HCT116 (cell line): Measurements from ENCODE around the gene USP53. TPM values are rescaled to one million over a fixed set of nuclear protein-coding genes. Genes with fewer than 3 reads are reported as not detected.

Source experiments
- ATAC-seq: fragments of 200-7000 bp; cut with Tn5 transposase; 2 replicates; pipeline ENCODE4 v1.9.1; 2020; ENCODE audit warnings: mild to moderate bottlenecking, moderate library complexity
- Bru-seq: library from RNA; stranded (reverse); fragments of 400-500 nt; gene quantifications from one replicate; lab custom pipeline; 2021; lab: Mats Ljungman, UMichigan
- BruChase-seq, 2 experiments: library from RNA; stranded (reverse); fragments of 400-500 nt; gene quantifications; one replicate each; lab custom pipeline; 2021; lab: Mats Ljungman, UMichigan
- BruUV-seq: library from RNA; stranded (reverse); fragments of 400-500 nt; replicated peaks from 2 replicates; lab custom pipeline; 2021; lab: Mats Ljungman, UMichigan
- CTCF ChIA-PET: fragments of 300-600 bp; sonication (Branson Sonifier 250); formaldehyde crosslinking; loops from one replicate; lab custom pipeline; 2021; ENCODE audit warnings: antibody characterized with exemption; lab: Charles Lee
- POLR2A ChIA-PET: fragments of 300-600, 350-600 bp; sonication (Branson Sonifier 250); formaldehyde crosslinking; loops from one replicate; lab custom pipeline; 2021; ENCODE audit warnings: antibody characterized with exemption; lab: Charles Lee
- RAD21 ChIA-PET, 2 experiments: fragments of 300-600 bp; sonication (Branson Sonifier 250); formaldehyde crosslinking; loops; one replicate each; lab custom pipeline; 2023; ENCODE audit warnings: low total read pairs in 2 of 2; ENCODE audit not compliant: uncharacterized antibody in 2 of 2, unreplicated experiment in 2 of 2, low non-redundant PET in 1 of 2; lab: Charles Lee
- DNase-seq: peaks from one replicate; pipeline ENCODE4 v3.0.0-alpha.2; 2010; ENCODE audit warnings: low read depth, low spot score
- H2AFZ ChIP-seq: fragments of 200-600 bp; shearing (Covaris generic), sonication (generic); 2 replicates; pipeline ENCODE4 v1.6.1; 2017; ENCODE audit warnings: low read depth, mixed run types, mixed read lengths, antibody characterized with exemption, low read length; ENCODE audit not compliant: poor library complexity, severe bottlenecking
- H3K27ac ChIP-seq: 2 replicates; pipeline ENCODE4 v1.5.1; 2012; ENCODE audit warnings: low read depth, low read length
- H3K27me3 ChIP-seq: fragments of 200-600 bp; sonication (generic); 2 replicates; pipeline ENCODE4 v1.6.1; 2016; ENCODE audit warnings: mixed run types, low read length, mixed read lengths; ENCODE audit not compliant: insufficient read depth
- H3K36me3 ChIP-seq, 2 experiments: fragments of 200-500 bp in 1 of 2; fragments of 200-600 bp in 1 of 2; sonication (Bioruptor generic) in 1 of 2; sonication (generic) in 1 of 2; 2 replicates each; pipeline versions ENCODE4 v1.5.1 to v1.6.1; 2014 to 2016; ENCODE audit warnings: low read length in 2 of 2, inconsistent platforms in 1 of 2, mixed read lengths in 1 of 2, mixed run types in 1 of 2; ENCODE audit not compliant: insufficient read depth in 2 of 2, control insufficient read depth in 1 of 2
- H3K4me1 ChIP-seq, 2 experiments: fragments of 200-600 bp in 1 of 2; sonication (generic) in 1 of 2; 2 replicates each; pipeline versions ENCODE4 v1.5.1 to v1.6.1; 2012 to 2017; ENCODE audit warnings: low read length in 2 of 2, inconsistent platforms in 1 of 2, mild to moderate bottlenecking in 1 of 2, mixed read lengths in 1 of 2, mixed run types in 1 of 2, moderate library complexity in 1 of 2; ENCODE audit not compliant: insufficient read depth in 2 of 2, control insufficient read depth in 1 of 2
- H3K4me2 ChIP-seq: fragments of 200-600 bp; sonication (generic); 2 replicates; pipeline ENCODE4 v1.6.1; 2017; ENCODE audit warnings: mixed run types, low read length, mixed read lengths
- H3K4me3 ChIP-seq, 2 experiments: fragments of 200-600 bp in 1 of 2; sonication (generic) in 1 of 2; replicated peaks in 1 of 2; 2 replicates each; pipeline ENCODE4 v1.5.1; 2011 to 2016; ENCODE audit warnings: low read length in 2 of 2, control low read depth in 1 of 2, low read depth in 1 of 2, mild to moderate bottlenecking in 1 of 2, mixed read lengths in 1 of 2, mixed run types in 1 of 2
- H3K79me2 ChIP-seq: fragments of 200-600 bp; sonication (generic); 2 replicates; pipeline ENCODE4 v1.6.1; 2017; ENCODE audit warnings: mild to moderate bottlenecking, mixed run types, low read length, moderate library complexity, mixed read lengths; ENCODE audit not compliant: insufficient read depth
- H3K9ac ChIP-seq: fragments of 200-600 bp; sonication (generic); 2 replicates; pipeline ENCODE4 v1.6.1; 2016; ENCODE audit warnings: low read length, mixed read lengths
- H3K9me2 ChIP-seq: fragments of 200-600 bp; sonication (generic), shearing (Covaris generic); 2 replicates; pipeline ENCODE4 v1.6.1; 2017; ENCODE audit warnings: mixed run types, mild to moderate bottlenecking, moderate library complexity; ENCODE audit not compliant: insufficient read depth
- H3K9me3 ChIP-seq, 2 experiments: fragments of 200-500 bp in 1 of 2; fragments of 200-600 bp in 1 of 2; sonication (Bioruptor generic) in 1 of 2; sonication (generic) in 1 of 2; 2 replicates each; pipeline ENCODE4 v1.6.1; 2014 to 2017; ENCODE audit warnings: low read length in 2 of 2, mixed read lengths in 2 of 2, inconsistent platforms in 1 of 2, low read depth in 1 of 2, mild to moderate bottlenecking in 1 of 2, mixed run types in 1 of 2, moderate library complexity in 1 of 2; ENCODE audit not compliant: control insufficient read depth in 1 of 2, insufficient read depth in 1 of 2
- H4K20me1 ChIP-seq: fragments of 200-600 bp; sonication (generic), shearing (Covaris generic); 2 replicates; pipeline ENCODE4 v1.6.1; 2017; ENCODE audit warnings: mixed run types, mild to moderate bottlenecking, moderate library complexity; ENCODE audit not compliant: insufficient read depth
- ATF3 ChIP-seq: IDR thresholded peaks from 2 replicates; pipeline ENCODE4 v1.6.1; 2012
- CBX3 ChIP-seq: IDR thresholded peaks from 2 replicates; pipeline ENCODE4 v1.6.1; 2012; ENCODE audit warnings: low read depth
- CTCF ChIP-seq, 3 experiments: fragments of 200-600 bp in 1 of 3; sonication (generic) in 1 of 3; IDR thresholded peaks in 2 of 3; conservative IDR thresholded peaks in 1 of 3; 2 replicates each; pipeline ENCODE4 v1.5.1; 2012 to 2017; ENCODE audit warnings: low read depth in 2 of 3, low read length in 2 of 3, antibody characterized with exemption in 1 of 3, borderline replicate concordance in 1 of 3, control low read depth in 1 of 3, mild to moderate bottlenecking in 1 of 3, mixed read lengths in 1 of 3, mixed run types in 1 of 3, moderate library complexity in 1 of 3; ENCODE audit not compliant: insufficient read depth in 1 of 3
- EZH2 ChIP-seq: fragments of 200-600 bp; sonication (generic); IDR thresholded peaks from 2 replicates; pipeline ENCODE4 v1.6.1; 2017; ENCODE audit warnings: antibody characterized with exemption, mixed run types
- EZH2phosphoT487 ChIP-seq: fragments of 200-600 bp; IDR thresholded peaks from 2 replicates; pipeline ENCODE4 v1.6.1; 2018; ENCODE audit warnings: antibody characterized with exemption, borderline replicate concordance
- FOSL1 ChIP-seq: IDR thresholded peaks from 2 replicates; pipeline ENCODE4 v1.6.1; 2012; ENCODE audit warnings: low read depth
- JUND ChIP-seq: IDR thresholded peaks from 2 replicates; pipeline ENCODE4 v1.6.1; 2012
- MAX ChIP-seq: IDR thresholded peaks from 2 replicates; pipeline ENCODE4 v1.6.1; 2012
- POLR2A ChIP-seq: IDR thresholded peaks from 2 replicates; pipeline ENCODE4 v1.7.0; 2011; ENCODE audit warnings: borderline replicate concordance; ENCODE audit not compliant: insufficient read depth, insufficient read length; ENCODE audit errors: extremely low read depth
- REST ChIP-seq: IDR thresholded peaks from 2 replicates; pipeline ENCODE4 v1.6.1; 2012; ENCODE audit warnings: low read depth
- SIN3A ChIP-seq: IDR thresholded peaks from 2 replicates; pipeline ENCODE4 v1.6.1; 2012; ENCODE audit warnings: low read depth
- SP1 ChIP-seq: IDR thresholded peaks from 2 replicates; pipeline ENCODE4 v1.6.1; 2012; ENCODE audit warnings: low read depth
- SRF ChIP-seq: IDR thresholded peaks from 2 replicates; pipeline ENCODE4 v1.6.1; 2012; ENCODE audit warnings: low read depth
- TCF7L2 ChIP-seq: IDR thresholded peaks from 2 replicates; pipeline ENCODE4 v1.7.0; 2011; ENCODE audit warnings: borderline replicate concordance, inconsistent platforms; ENCODE audit not compliant: insufficient read depth, insufficient read length; ENCODE audit errors: extremely low read depth
- YY1 ChIP-seq: IDR thresholded peaks from 2 replicates; pipeline ENCODE4 v1.6.1; 2011; ENCODE audit warnings: low read length, low read depth, moderate library complexity, mild to moderate bottlenecking; ENCODE audit not compliant: insufficient replicate concordance; ENCODE audit errors: extremely low read depth
- ZBTB33 ChIP-seq: IDR thresholded peaks from 2 replicates; pipeline ENCODE4 v1.6.1; 2011; ENCODE audit warnings: mild to moderate bottlenecking, low read length, moderate library complexity; ENCODE audit not compliant: insufficient replicate concordance; ENCODE audit errors: extremely low read depth
- intact Hi-C: fragments of 100-400 bp; cut with micrococcal nuclease; formaldehyde crosslinking; loops from 2 replicates; pipeline ENCODE4 v1.10.0; 2022
- long read RNA-seq: library from polyadenylated mRNA; unstranded; transcript quantifications from one replicate; pipeline ENCODE4 v2.0.0, GENCODE V29; 2021; ENCODE audit not compliant: unreplicated experiment
- polyA plus RNA-seq: library from polyadenylated mRNA; unstranded; fragments of >200 nt; gene quantifications from 2 replicates; pipeline ENCODE4 v1.2.1, GENCODE V29; 2012; ENCODE audit warnings: missing spikeins
- total RNA-seq: library from RNA; stranded (reverse); gene quantifications from one replicate; pipeline ENCODE4 v1.2.1, GENCODE V29; 2021; ENCODE audit not compliant: unreplicated experiment

USP53 gene
- total RNA-seq (22.0 TPM), Bru-seq, nascent RNA (percentile 95 among the genes with signal in this experiment), BruChase-seq, experiment 1, labeled RNA remaining after a 6-hour chase (percentile 86 among the genes with signal in this experiment), BruChase-seq, experiment 2, labeled RNA remaining after a 2-hour chase (percentile 89 among the genes with signal in this experiment)
- 9.3 and 9.7 TPM in 2 replicates for polyA plus RNA-seq
- long read RNA-seq, partial matches to known transcripts: 2 of 15 reads
- long read RNA-seq, other reads (novel, unspliced or antisense): 13 of 15 reads

GRCh38 chr4:119212234-119212963 is at the start of gene USP53:
Gene USP53, plus strand, starts transcription at chr4:119212713. Its CDS starts 27,047 bp downstream, at chr4:119239760.
- ChIA-PET POLR2A (interaction anchor here (0.6 to 3.0 kb wide), 23 partner anchors 9 to 466 kb away, joined by 3 to 22 read pairs (median 4); a partner anchor contains a TSS), CTCF (interaction anchor here (1.3 to 1.6 kb wide), 2 partner anchors 125 to 171 kb away, joined by 10 to 11 read pairs; no protein-coding TSS in a partner anchor), RAD21 (interaction anchor here in 1 of 2 experiments (0.7 kb wide), 1 partner anchor 80 kb away, joined by 3 read pairs; no protein-coding TSS in a partner anchor)
- peaks cover 53% of the 10 kb centered on the region for H3K79me2 ChIP-seq
- H3K9me2 ChIP-seq: no peaks in the 10 kb centered on the region
- peak within 1 kb of the TSS; percentile 80 for H3K4me2 ChIP-seq
- no peaks in the 10 kb centered on the region for H3K9me3 ChIP-seq
- H3K27me3 ChIP-seq: no peaks in the 10 kb centered on the region
- H4K20me1 ChIP-seq: no peaks in the 10 kb centered on the region
- H3K9ac ChIP-seq: peak within 1 kb of the TSS; percentile 84
- H3K4me1 ChIP-seq: peaks cover 11 to 35% of the 10 kb centered on the region in 2 experiments
- ATAC-seq: peak; percentile 88
- H3K36me3 ChIP-seq: no peaks in the 10 kb centered on the region
- intact Hi-C loops: loop anchor here (2.0 to 5.0 kb wide), 2 partner anchors 110 to 170 kb away; no protein-coding TSS in a partner anchor
- peak within 1 kb of the TSS; percentile 87 for H3K27ac ChIP-seq
- DNase-seq: peak; percentile 98
- H3K4me3 ChIP-seq: peak within 1 kb of the TSS; percentile 67 to 81
- H2AFZ ChIP-seq: no peak within 1 kb of the TSS
- BruUV-seq: no TSS peak
- TF ChIP-seq SIN3A: no peak
- TF ChIP-seq ATF3: no peak
- TF ChIP-seq EZH2phosphoT487: no peak
- no peak for TF ChIP-seq CBX3
- peak; percentile 98 for TF ChIP-seq ZBTB33
- no peak for TF ChIP-seq MAX
- no peak for TF ChIP-seq TCF7L2
- TF ChIP-seq EZH2: no peak
- no peak for TF ChIP-seq JUND
- peak; percentile 98 for TF ChIP-seq POLR2A
- TF ChIP-seq SRF: no peak
- TF ChIP-seq FOSL1: no peak
- TF ChIP-seq REST: no peak
- TF ChIP-seq YY1: peak; percentile 78
- TF ChIP-seq SP1: no peak
- TF ChIP-seq CTCF (IDR thresholded peaks at IDR 0.05 in 2 of 3, conservative IDR thresholded peaks at IDR 0.05 in 1 of 3; ENCODE audit: borderline replicate concordance in 1 of 3, insufficient read depth in 1 of 3, low read depth in 2 of 3, low read length in 2 of 3): no peak
